Activated naive CD4-positive, alpha-beta T cell treated with anti-CD3 and anti-CD28 coated beads for 36 hours (primary cell): ENCODE data around the gene NUAK2. TPM values are rescaled to one million over a fixed set of nuclear protein-coding genes. Genes with fewer than 3 reads are reported as not detected.

Experiments
- CTCF ChIA-PET: fragments of 350-600 bp; sonication (Branson Sonifier 250); formaldehyde crosslinking; loops from one replicate; lab custom pipeline; 2021; ENCODE audit warnings: antibody characterized with exemption; lab: Charles Lee
- DNase-seq: peaks from one replicate; pipeline ENCODE4 v3.0.0-alpha.2; 2020
- H3K27ac Mint-ChIP-seq: one replicate; pipeline ENCODE4 v1.8.0; 2021; ENCODE audit warnings: mild to moderate bottlenecking, mixed read lengths
- H3K27me3 Mint-ChIP-seq: one replicate; pipeline ENCODE4 v1.8.0; 2021; ENCODE audit warnings: low read depth, mixed read lengths
- H3K36me3 Mint-ChIP-seq: one replicate; pipeline ENCODE4 v1.8.0; 2021; ENCODE audit warnings: low read depth, mixed read lengths
- H3K4me1 Mint-ChIP-seq: one replicate; pipeline ENCODE4 v1.8.0; 2021; ENCODE audit warnings: low read depth, mixed read lengths
- H3K4me3 Mint-ChIP-seq: one replicate; pipeline ENCODE4 v1.8.0; 2021; ENCODE audit warnings: mild to moderate bottlenecking, moderate library complexity, mixed read lengths
- H3K9me3 Mint-ChIP-seq: one replicate; pipeline ENCODE4 v1.8.0; 2021; ENCODE audit warnings: mixed read lengths
- intact Hi-C: fragments of 100-400 bp; cut with micrococcal nuclease; formaldehyde crosslinking; loops from one replicate; pipeline ENCODE4 v1.15.1; 2023
- total RNA-seq, 2 experiments: library from RNA; stranded (reverse); gene quantifications; one replicate each; pipeline ENCODE4 v1.2.3, GENCODE V29; 2021

Gene NUAK2
- total RNA-seq, 2 experiments from 2014 or later: 11.2 to 12.2 TPM

- Mint-ChIP-seq H3K36me3 (peaks cover 17% of the 10 kb centered on the region), H3K9me3 (no peaks in the 10 kb centered on the region), H3K4me3 (peak overlapping the region; percentile 59), H3K4me1 (peaks cover 80% of the 10 kb centered on the region), H3K27ac (peak overlapping the region; percentile 93), H3K27me3 (no peaks in the 10 kb centered on the region)
- intact Hi-C loops: loop anchor here (5.0 to 10.0 kb wide), 3 partner anchors 459 to 1261 kb away; partner anchors contain the start of genes MDM4 and RAB29
- CTCF ChIA-PET: interaction anchor here (0.7 to 23.5 kb wide), 3 partner anchors 9 to 38 kb away, joined by 5 to 948 read pairs (median 39); no protein-coding TSS in a partner anchor
- DNase-seq: peak; percentile 31
Measured at GRCh38 chr1:205316161-205316566, 5.4 kb downstream of the NUAK2 start.

DNA sequence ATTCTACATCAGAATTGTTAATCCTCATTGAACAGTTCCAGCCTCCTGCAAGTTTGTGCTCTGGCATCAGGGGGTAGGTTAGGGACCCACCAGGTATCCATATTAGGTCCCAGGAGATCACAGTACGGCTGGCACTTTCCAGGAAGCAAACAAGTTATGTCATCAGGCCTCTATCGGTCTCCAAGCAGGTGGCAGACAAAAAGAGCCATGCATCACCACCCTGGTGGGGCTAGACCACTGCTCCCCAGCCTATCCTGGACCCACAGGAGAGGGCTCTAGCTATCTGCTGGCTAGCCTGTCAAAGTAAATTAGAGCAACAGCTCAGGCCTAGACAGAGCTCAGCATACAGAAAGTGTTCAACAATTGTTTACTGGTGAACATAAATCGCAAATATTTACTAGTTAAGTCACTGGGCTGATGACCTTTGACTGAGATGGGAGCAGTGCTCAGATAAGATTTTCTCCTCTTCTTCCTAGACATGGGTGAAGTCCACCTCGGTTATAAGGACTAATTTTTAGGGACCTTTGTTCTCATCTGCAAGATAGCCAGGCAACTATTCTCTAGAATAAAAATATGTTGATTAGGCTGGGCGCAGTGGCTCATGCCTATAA, 6.4 kb downstream of the NUAK2 start:
- Mint-ChIP-seq H3K4me3 (peak overlapping the region; percentile 80), H3K36me3 (peaks cover 21% of the 10 kb centered on the region), H3K27me3 (no peaks in the 10 kb centered on the region), H3K9me3 (no peaks in the 10 kb centered on the region), H3K27ac (peak overlapping the region; percentile 93), H3K4me1 (peaks cover 90% of the 10 kb centered on the region)
- CTCF ChIA-PET: interaction anchor here (0.7 to 23.5 kb wide), 5 partner anchors 10 to 87 kb away, joined by 3 to 948 read pairs (median 8); partner anchors contain the start of gene TMCC2
- DNase-seq: peak; percentile 45
- intact Hi-C loops: loop anchor here (5.0 to 10.0 kb wide), 3 partner anchors 460 to 1262 kb away; partner anchors contain the start of genes MDM4 and RAB29

GRCh38 chr1:205313563-205314308, 7.8 kb downstream of the NUAK2 start:
- H3K27ac Mint-ChIP-seq: peak overlapping the region; percentile 93
- CTCF ChIA-PET: interaction anchor here (0.7 to 23.5 kb wide), 9 partner anchors 11 to 86 kb away, joined by 3 to 948 read pairs (median 4); partner anchors contain the start of gene TMCC2
- H3K4me3 Mint-ChIP-seq: peak overlapping the region; percentile 80
- H3K4me1 Mint-ChIP-seq: peaks cover 85% of the 10 kb centered on the region
- intact Hi-C loops: loop anchor here (1.0 to 10.0 kb wide), 7 partner anchors 8 to 799 kb away; partner anchors contain the start of genes MDM4, NUAK2 and RAB29
- DNase-seq: peak; percentile 77
- H3K9me3 Mint-ChIP-seq: no peaks in the 10 kb centered on the region
- peaks cover 20% of the 10 kb centered on the region for H3K36me3 Mint-ChIP-seq
- no peaks in the 10 kb centered on the region for H3K27me3 Mint-ChIP-seq

GRCh38 chr1:205312866-205313562, 8.5 kb downstream of the NUAK2 start:
- peaks cover 85% of the 10 kb centered on the region for H3K4me1 Mint-ChIP-seq
- DNase-seq: peak; percentile 58
- peaks cover 26% of the 10 kb centered on the region for H3K36me3 Mint-ChIP-seq
- H3K9me3 Mint-ChIP-seq: no peaks in the 10 kb centered on the region
- no peaks in the 10 kb centered on the region for H3K27me3 Mint-ChIP-seq
- intact Hi-C loops: loop anchor here (1.0 to 10.0 kb wide), 7 partner anchors 8 to 798 kb away; partner anchors contain the start of genes MDM4, NUAK2 and RAB29
- peak overlapping the region; percentile 93 for H3K27ac Mint-ChIP-seq
- CTCF ChIA-PET: interaction anchor here (0.7 to 23.5 kb wide), 7 partner anchors 12 to 83 kb away, joined by 3 to 948 read pairs (median 4); no protein-coding TSS in a partner anchor
- H3K4me3 Mint-ChIP-seq: peak overlapping the region; percentile 80

DNA sequence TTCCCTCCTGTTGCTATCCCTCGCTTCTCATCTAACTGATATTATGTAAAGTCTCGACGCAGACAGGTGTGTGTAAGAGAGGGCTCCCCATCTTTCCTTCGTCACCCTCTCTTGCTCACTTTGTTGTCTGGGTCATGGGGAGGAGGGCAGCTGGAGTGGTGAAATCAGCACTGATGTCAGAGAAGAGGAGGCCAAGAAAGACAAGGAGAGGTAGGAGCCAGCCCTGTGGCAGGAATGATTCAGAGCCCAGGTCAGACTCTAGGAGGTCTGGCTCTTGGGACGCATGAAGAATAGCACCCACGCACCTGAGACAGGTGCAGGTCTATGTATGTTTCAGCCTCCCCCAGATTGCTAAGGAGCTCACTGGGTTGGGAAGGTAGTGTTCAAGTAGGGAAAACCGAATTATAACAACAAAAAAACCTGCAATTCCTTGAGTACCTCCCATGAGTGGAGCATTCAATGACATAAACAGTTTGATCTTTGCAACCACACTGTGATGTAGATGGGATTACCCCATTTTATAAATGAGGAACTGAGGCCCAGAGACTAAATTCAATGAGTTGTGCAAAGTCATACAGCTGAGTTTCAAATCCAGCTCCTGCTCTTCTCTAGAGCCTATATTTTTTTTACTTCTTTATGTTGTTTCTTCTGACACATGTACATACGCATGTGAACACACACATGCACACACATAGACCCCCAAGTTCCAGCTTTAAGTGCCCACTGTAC, 10.4 kb downstream of the NUAK2 start:
- no peaks in the 10 kb centered on the region for H3K9me3 Mint-ChIP-seq
- no peak overlapping the region for H3K4me3 Mint-ChIP-seq
- CTCF ChIA-PET: interaction anchor here (0.9 to 23.5 kb wide), 3 partner anchors 9 to 33 kb away, joined by 3 to 948 read pairs (median 8); no protein-coding TSS in a partner anchor
- H3K27me3 Mint-ChIP-seq: no peaks in the 10 kb centered on the region
- peaks cover 33% of the 10 kb centered on the region for H3K36me3 Mint-ChIP-seq
- H3K27ac Mint-ChIP-seq: peak overlapping the region; percentile 56
- H3K4me1 Mint-ChIP-seq: peaks cover 72% of the 10 kb centered on the region
- no peak for DNase-seq
- intact Hi-C loops: loop anchor here (10.0 kb wide), 2 partner anchors 464 to 796 kb away; partner anchors contain the start of genes MDM4 and RAB29

DNA sequence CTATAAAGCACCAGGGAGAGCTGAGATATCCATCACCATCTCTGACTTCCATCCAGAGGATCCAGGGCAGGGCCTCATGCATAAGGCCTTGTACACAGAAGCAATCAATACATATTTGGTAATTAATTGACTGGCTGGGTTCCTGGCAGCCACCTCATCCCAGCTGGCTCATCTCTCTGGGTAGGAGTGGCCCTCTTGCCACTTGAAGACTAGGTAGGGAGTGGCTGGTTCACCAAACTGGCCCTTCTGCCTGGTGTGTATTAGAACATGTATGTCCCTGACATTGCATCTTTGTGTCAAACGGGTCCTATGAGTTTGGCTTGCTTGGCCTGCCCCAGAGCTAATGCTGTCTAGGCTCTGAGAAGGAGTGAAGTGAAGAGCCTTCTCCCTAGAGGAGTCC, 11.8 kb downstream of the NUAK2 start:
- Mint-ChIP-seq H3K27me3 (no peaks in the 10 kb centered on the region), H3K9me3 (no peaks in the 10 kb centered on the region), H3K27ac (peak overlapping the region; percentile 44), H3K4me1 (peaks cover 68% of the 10 kb centered on the region), H3K36me3 (peaks cover 45% of the 10 kb centered on the region), H3K4me3 (no peak overlapping the region)
- no peak for DNase-seq
- intact Hi-C loops: loop anchor here (10.0 kb wide), 2 partner anchors 465 to 795 kb away; partner anchors contain the start of genes MDM4 and RAB29
- CTCF ChIA-PET: interaction anchor here (0.6 to 2.1 kb wide), 2 partner anchors 15 to 26 kb away, joined by 3 to 8 read pairs; no protein-coding TSS in a partner anchor

GRCh38 chr1:205306929-205307566, 14.5 kb downstream of the NUAK2 start:
- H3K36me3 Mint-ChIP-seq: peaks cover 51% of the 10 kb centered on the region
- no peaks in the 10 kb centered on the region for H3K27me3 Mint-ChIP-seq
- no peak for DNase-seq
- H3K9me3 Mint-ChIP-seq: no peaks in the 10 kb centered on the region
- CTCF ChIA-PET: interaction anchor here (1.0 to 1.7 kb wide), 2 partner anchors 19 to 34 kb away, joined by 3 to 5 read pairs; no protein-coding TSS in a partner anchor
- H3K27ac Mint-ChIP-seq: no peak overlapping the region
- H3K4me3 Mint-ChIP-seq: no peak overlapping the region
- peaks cover 50% of the 10 kb centered on the region for H3K4me1 Mint-ChIP-seq
- intact Hi-C loops: no loop called here

DNA sequence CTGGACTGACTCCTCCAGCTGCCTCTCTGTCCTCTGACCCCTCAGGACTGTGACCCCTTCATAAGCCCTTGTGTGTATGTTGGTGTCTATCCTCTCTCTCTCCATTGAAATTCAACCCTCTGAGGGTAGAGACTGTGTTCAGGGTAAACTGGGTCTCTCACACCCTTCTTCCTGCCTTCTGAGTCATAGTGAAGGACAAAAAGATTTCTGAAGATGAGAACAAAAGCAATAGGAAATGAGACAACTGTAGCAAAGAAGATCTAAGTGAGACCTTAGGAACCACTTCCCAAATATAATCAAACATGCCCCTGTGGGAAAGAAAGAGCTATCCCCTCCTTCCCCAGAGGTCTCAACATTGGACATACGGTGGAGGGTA, 16.9 kb downstream of the NUAK2 start:
- Mint-ChIP-seq H3K4me1 (peaks cover 34% of the 10 kb centered on the region), H3K9me3 (no peaks in the 10 kb centered on the region), H3K27ac (peak overlapping the region; percentile 75), H3K36me3 (peaks cover 39% of the 10 kb centered on the region), H3K4me3 (no peak overlapping the region), H3K27me3 (no peaks in the 10 kb centered on the region)
- DNase-seq: no peak
- CTCF ChIA-PET: interaction anchor here (1.8 to 2.6 kb wide), 3 partner anchors 21 to 31 kb away, joined by 5 to 11 read pairs (median 6); no protein-coding TSS in a partner anchor
- intact Hi-C loops: no loop called here

DNA sequence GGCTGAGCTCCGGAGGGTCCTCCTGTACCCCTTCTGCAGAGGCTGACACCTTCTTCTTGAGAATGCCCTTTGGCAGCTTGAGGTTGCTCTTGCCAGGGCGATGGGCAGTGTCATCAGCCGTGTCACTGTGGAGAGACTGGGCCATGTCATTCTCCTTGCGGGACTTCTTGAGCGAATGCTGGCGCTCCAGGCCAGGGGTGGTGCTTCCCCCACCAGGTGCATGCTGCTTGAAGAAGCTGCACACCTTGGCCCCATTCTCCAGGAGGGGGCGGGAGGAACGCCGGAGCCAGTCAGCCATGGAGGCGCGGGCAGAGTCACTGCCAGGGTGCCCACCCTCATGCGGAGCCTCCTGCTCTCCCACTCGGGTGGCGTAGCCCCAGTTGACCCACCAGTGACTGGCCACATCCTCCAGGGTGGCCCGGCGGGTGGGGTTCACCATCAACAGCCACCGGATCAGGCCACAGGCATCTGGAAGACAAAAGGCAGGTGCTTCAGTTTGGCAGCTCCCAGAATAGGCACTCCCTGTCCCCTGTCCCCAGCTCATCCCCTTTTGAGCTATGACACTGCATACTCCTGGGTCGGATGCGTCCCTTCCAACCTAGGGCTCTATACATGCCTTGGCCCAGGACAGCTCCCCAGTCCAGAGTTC, 17.4 kb downstream of the NUAK2 start:
- Mint-ChIP-seq H3K36me3 (peaks cover 37% of the 10 kb centered on the region), H3K4me1 (peaks cover 34% of the 10 kb centered on the region), H3K27ac (peak overlapping the region; percentile 75), H3K4me3 (no peak overlapping the region), H3K9me3 (no peaks in the 10 kb centered on the region), H3K27me3 (no peaks in the 10 kb centered on the region)
- intact Hi-C loops: no loop called here
- DNase-seq: no peak
- CTCF ChIA-PET: interaction anchor here (1.8 to 2.6 kb wide), 3 partner anchors 21 to 31 kb away, joined by 5 to 11 read pairs (median 6); no protein-coding TSS in a partner anchor

DNA sequence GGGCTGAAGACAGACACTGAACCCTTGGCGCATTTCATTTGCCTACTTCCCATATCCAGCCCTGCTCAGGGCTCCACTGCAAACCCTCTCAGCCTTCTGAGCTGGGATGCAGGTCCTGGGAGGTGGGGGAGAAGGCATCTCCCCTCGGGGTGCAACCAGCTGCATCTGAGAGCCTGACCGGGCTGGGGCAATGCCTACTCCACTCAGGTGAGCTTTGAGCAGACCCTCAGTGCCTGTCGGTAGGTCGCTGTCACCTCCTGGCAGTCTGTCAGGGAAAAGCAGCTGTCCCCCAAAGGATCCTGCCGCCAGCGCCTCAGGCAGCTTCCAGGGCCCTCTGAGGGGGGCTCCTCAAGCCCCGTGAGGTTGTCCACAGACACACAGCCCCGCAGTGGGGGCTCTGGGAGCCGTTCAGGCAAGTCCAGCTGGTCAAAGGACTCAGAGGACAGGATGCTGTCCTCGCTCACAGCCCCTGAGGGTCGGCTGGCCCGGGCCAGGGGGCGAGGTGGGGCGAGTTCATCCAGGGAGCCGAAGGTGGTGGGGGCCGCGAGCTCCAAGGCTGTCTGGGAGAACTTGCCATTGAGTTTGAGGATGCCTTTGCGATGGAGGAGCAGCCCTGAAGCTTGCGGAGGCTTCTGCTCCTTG, 18.2 kb downstream of the NUAK2 start:
- intact Hi-C loops: no loop called here

More for the DNA sequence above, 18.2 kb downstream of the NUAK2 start:
- DNase-seq: no peak
- H3K9me3 Mint-ChIP-seq: no peaks in the 10 kb centered on the region
- no peaks in the 10 kb centered on the region for H3K27me3 Mint-ChIP-seq
- no peak overlapping the region for H3K27ac Mint-ChIP-seq
- peaks cover 33% of the 10 kb centered on the region for H3K36me3 Mint-ChIP-seq
- H3K4me1 Mint-ChIP-seq: peaks cover 36% of the 10 kb centered on the region
- no peak overlapping the region for H3K4me3 Mint-ChIP-seq
- CTCF ChIA-PET: interaction anchor here (1.8 to 2.6 kb wide), 3 partner anchors 22 to 30 kb away, joined by 5 to 11 read pairs (median 6); no protein-coding TSS in a partner anchor
